GM23338 (cell line): ENCODE measurements around the gene NIFK. TPM values are rescaled to one million over a fixed set of nuclear protein-coding genes. Genes with fewer than 3 reads are reported as not detected.

Experiments
- CTCF ChIP-seq, 2 experiments: fragments of 200-600 bp in 1 of 2; sonication (generic) in 1 of 2; conservative IDR thresholded peaks; 2 replicates each; pipeline versions ENCODE4 v1.5.1 to v1.6.1; 2016 to 2017; ENCODE audit warnings: antibody characterized with exemption in 2 of 2, low read depth in 2 of 2, mild to moderate bottlenecking in 2 of 2, moderate library complexity in 1 of 2
- EZH2phosphoT487 ChIP-seq: fragments of 200-600 bp; sonication (generic); IDR thresholded peaks from one replicate; pipeline ENCODE4 v1.8.1; 2018; ENCODE audit warnings: antibody characterized with exemption; ENCODE audit not compliant: unreplicated experiment
- JUNB ChIP-seq: IDR thresholded peaks from one replicate; pipeline ENCODE4 v1.6.1; 2016; ENCODE audit warnings: antibody characterized with exemption; ENCODE audit not compliant: unreplicated experiment
- NANOG ChIP-seq: IDR thresholded peaks from 2 replicates; pipeline ENCODE4 v1.6.1; 2016; ENCODE audit warnings: antibody characterized with exemption, borderline replicate concordance
- REST ChIP-seq: IDR thresholded peaks from one replicate; pipeline ENCODE4 v1.6.1; 2018; ENCODE audit warnings: antibody characterized with exemption; ENCODE audit not compliant: unreplicated experiment
- ZNF114 ChIP-seq: fragments of 250-450 bp; sonication (Bioruptor Pico); IDR thresholded peaks from 2 replicates; pipeline ENCODE4 v1.5.0; 2020; ENCODE audit warnings: mild to moderate bottlenecking, moderate library complexity
- ZNF331 ChIP-seq: fragments of 250-450 bp; sonication (Bioruptor Pico); IDR thresholded peaks from 2 replicates; pipeline ENCODE4 v1.5.0; 2020; ENCODE audit warnings: low read depth, mild to moderate bottlenecking, moderate library complexity
- polyA plus RNA-seq: library from polyadenylated mRNA; unstranded; fragments of >200 nt; fragmentation: Nextera tagmentation; extraction: Ambion mirVana; gene quantifications from 2 replicates; pipeline ENCODE4 v1.2.1, GENCODE V29; 2016
- total RNA-seq: library from RNA; depleted of rRNA; stranded (reverse); fragments of >200 nt; shearing (Covaris generic); gene quantifications from 2 replicates; pipeline ENCODE4 v1.2.3, GENCODE V29; 2014; rRNA removed

The NIFK gene
- total and polyA plus RNA-seq, 2 experiments from 2014 or later, result 106 to 289 TPM

GRCh38 chr2:121677855-121678254 is 58.8 kb downstream of the NIFK start (continued):
- TF ChIP-seq CTCF (conservative IDR thresholded peaks at IDR 0.05; ENCODE audit: low read depth in 2 of 2) (no peak), JUNB (no peak), ZNF114 (CRISPR knock-in tag) (no peak), NANOG (no peak), EZH2phosphoT487 (no peak), REST (no peak), ZNF331 (CRISPR knock-in tag) (no peak)

Other genes starting within 250 kb of the NIFK start
- not detected in 2 replicates for gene RNU4ATAC, start 206.0 kb downstream of the NIFK start, total RNA-seq
- gene RNU4ATAC, start 206.0 kb downstream of the NIFK start, polyA plus RNA-seq, result 9.5 TPM in 1 of 2 replicates, not detected in the other
- gene CLASP1, start 87.4 kb downstream of the NIFK start, total RNA-seq, result 47.9 and 56.3 TPM in 2 replicates
- 11.6 and 16.6 TPM in 2 replicates for gene CLASP1, start 87.4 kb downstream of the NIFK start, polyA plus RNA-seq
- 94.2 and 94.8 TPM in 2 replicates for gene TSN, start 18.8 kb upstream of the NIFK start, total RNA-seq
- 49.6 and 62.5 TPM in 2 replicates for gene TSN, start 18.8 kb upstream of the NIFK start, polyA plus RNA-seq